Left ventricle myocardium inferior (tissue), 1 donor: Measurements from ENCODE around the gene MAML2. TPM values are rescaled to one million over a fixed set of nuclear protein-coding genes. Genes with fewer than 3 reads are reported as not detected.

Experiments used
- DNase-seq: peaks from one replicate; pipeline ENCODE4 v3.0.0-alpha.2; 2020
- H3K27ac ChIP-seq: fragments of 200-600 bp; replicated peaks from 2 replicates; pipeline ENCODE4 v1.8.0; 2021
- H3K27me3 ChIP-seq: fragments of 200-600 bp; 2 replicates; pipeline ENCODE4 v1.8.0; 2021; ENCODE audit warnings: low read depth
- H3K36me3 ChIP-seq: fragments of 200-600 bp; 2 replicates; pipeline ENCODE4 v1.8.0; 2021
- H3K4me1 ChIP-seq: fragments of 200-600 bp; 2 replicates; pipeline ENCODE4 v1.8.0; 2021
- H3K4me3 ChIP-seq: fragments of 200-600 bp; 2 replicates; pipeline ENCODE4 v1.8.0; 2021; ENCODE audit warnings: mild to moderate bottlenecking, moderate library complexity
- H3K9me3 ChIP-seq: fragments of 200-600 bp; replicated peaks from 2 replicates; pipeline ENCODE4 v1.8.0; 2021
- intact Hi-C: fragments of 100-400 bp; cut with micrococcal nuclease; formaldehyde crosslinking; loops from one replicate; pipeline ENCODE4 v1.11.0; 2022
- total RNA-seq: library from RNA; stranded (reverse); fragmentation: NEBNext Ultra II Directional; extraction: Animal tissue kit (Norgen Biotek cat#: 25700); gene quantifications from one replicate; pipeline ENCODE4 v1.2.1, GENCODE V29; 2021
- TF ChIP-seq, protein P1 (sequence below): fragments of 200-600 bp; IDR thresholded peaks from 2 replicates; pipeline ENCODE4 v1.8.0; 2021; ENCODE audit warnings: antibody characterized with exemption, mild to moderate bottlenecking, borderline replicate concordance
- donor health status: DM: no; HTN: yes; CAD: no; lungs with severe emphysema.

Gene MAML2
- total RNA-seq, 1 donor from 2014 or later: 4.5 TPM

DNA sequence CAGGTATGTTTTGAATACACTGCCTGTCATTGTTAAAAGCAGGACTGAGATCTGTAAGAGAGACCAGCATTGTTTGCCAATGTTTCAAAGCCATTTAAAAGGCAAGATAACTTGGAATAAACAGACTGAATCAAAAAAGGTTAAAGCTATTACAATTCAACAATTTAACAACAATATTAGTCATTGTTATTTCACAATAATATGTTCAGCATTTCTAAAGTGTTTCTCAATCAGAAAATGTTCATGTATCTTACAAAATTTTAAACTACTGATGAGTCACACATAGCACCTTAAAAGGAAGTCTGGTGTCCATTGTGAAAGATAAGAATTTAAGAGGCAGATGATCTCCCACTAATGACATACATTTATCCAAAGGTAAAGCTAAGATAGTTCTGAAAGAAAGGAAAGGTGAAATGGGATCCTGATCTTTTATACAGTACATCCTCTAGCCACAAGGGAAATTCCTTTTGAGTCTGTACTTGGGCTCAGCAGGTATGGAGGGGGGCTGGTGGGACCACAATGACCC is 79.7 kb downstream of the MAML2 start:
- no peaks in the 10 kb centered on the region for H3K9me3 ChIP-seq
- H3K36me3 ChIP-seq: no peaks in the 10 kb centered on the region
- intact Hi-C loops: no loop called here
- peaks cover 66% of the 10 kb centered on the region for H3K4me1 ChIP-seq
- DNase-seq: no peak
- H3K4me3 ChIP-seq: no peak overlapping the region
- peak overlapping the region; percentile 22 for H3K27ac ChIP-seq
- TF ChIP-seq, protein P1, sequence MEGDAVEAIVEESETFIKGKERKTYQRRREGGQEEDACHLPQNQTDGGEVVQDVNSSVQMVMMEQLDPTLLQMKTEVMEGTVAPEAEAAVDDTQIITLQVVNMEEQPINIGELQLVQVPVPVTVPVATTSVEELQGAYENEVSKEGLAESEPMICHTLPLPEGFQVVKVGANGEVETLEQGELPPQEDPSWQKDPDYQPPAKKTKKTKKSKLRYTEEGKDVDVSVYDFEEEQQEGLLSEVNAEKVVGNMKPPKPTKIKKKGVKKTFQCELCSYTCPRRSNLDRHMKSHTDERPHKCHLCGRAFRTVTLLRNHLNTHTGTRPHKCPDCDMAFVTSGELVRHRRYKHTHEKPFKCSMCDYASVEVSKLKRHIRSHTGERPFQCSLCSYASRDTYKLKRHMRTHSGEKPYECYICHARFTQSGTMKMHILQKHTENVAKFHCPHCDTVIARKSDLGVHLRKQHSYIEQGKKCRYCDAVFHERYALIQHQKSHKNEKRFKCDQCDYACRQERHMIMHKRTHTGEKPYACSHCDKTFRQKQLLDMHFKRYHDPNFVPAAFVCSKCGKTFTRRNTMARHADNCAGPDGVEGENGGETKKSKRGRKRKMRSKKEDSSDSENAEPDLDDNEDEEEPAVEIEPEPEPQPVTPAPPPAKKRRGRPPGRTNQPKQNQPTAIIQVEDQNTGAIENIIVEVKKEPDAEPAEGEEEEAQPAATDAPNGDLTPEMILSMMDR: no peak
- H3K27me3 ChIP-seq: no peaks in the 10 kb centered on the region

DNA sequence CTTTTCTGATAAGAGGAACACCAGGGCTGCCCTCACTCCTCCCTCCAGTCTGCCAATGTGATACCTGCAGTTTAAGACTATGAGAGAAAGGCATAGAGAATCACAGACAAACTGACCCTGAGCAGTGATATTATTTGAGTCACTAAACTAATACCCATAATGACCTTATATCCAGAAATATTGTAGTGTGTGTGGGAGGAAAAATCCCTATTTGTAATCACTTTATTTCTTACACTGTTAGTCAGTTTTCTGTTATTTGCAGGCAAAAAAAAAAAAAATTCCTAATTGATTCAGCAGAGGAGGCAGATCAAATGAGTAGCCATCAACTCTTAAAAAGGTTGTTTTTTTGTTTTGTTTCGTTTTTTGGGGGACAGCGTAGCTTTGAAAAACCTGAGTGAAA is 82.5 kb downstream of the MAML2 start:
- intact Hi-C loops: no loop called here
- no peaks in the 10 kb centered on the region for H3K27me3 ChIP-seq
- H3K4me3 ChIP-seq: no peak overlapping the region
- H3K27ac ChIP-seq: no peak overlapping the region
- peaks cover 77% of the 10 kb centered on the region for H3K4me1 ChIP-seq
- TF ChIP-seq, protein P1: no peak
- H3K9me3 ChIP-seq: no peaks in the 10 kb centered on the region
- no peak for DNase-seq
- no peaks in the 10 kb centered on the region for H3K36me3 ChIP-seq

DNA sequence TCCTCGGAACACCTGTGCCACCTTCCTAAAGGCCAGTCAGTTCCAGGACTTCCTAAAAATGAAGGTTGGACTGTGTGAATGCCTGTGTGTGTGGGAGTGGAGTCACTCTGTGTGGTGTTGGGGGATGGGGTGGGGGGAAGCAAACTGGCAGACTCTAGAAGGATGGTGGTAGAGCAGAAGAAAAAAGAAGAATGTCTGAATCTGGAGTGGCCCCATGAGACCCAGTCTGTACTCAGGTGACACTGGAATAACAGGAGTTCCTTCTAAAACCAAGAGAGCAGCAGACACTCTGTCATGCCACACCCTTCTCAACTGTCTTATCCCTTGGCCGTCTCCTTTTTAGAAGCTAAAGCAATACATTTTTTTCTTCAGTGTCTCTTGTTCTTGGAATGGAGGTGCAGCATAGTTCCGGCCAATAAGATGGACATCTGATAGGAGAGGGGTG is 82.9 kb downstream of the MAML2 start:
- H3K27ac ChIP-seq: no peak overlapping the region

DNA sequence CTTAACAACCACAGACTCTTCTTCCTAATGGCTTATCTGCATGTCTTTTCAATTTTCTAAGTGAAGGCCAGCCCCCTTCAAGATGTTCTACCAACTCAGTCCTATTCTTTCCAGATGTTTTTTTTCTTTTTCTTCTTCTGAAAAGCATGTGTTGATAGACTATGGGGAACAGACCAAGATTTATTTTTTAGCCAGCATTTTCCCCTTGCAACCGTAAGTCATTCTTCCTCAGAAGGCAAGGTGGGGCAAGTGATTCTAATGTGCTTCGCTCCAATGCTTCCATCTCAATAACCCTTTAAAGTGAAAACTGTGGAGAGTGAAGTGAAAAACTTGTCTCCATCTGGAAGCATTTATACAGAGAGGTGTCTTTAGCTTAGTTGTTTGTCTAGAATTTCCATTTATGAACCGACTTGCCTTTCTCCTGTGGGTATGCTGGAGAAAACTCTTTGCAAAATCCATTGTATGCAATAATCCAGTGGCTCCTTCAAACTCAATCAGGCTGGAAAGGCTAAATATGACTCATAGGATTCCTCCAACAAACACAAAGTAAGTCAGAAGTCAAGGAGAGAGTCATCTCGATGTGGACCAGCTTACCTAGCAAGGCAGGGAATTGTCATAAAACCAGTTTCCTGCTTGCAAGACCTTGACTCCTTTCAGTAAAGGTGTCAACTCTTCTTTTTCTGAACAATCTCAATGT is 83.7 kb downstream of the MAML2 start:
- Histone ChIP-seq H3K27me3 (no peaks in the 10 kb centered on the region), H3K36me3 (no peaks in the 10 kb centered on the region), H3K9me3 (no peaks in the 10 kb centered on the region), H3K4me1 (peaks cover 79% of the 10 kb centered on the region), H3K27ac (peak overlapping the region; percentile 75), H3K4me3 (no peak overlapping the region)
- DNase-seq: no peak
- TF ChIP-seq, protein P1: no peak
- intact Hi-C loops: no loop called here

More for the DNA sequence above, 82.9 kb downstream of the MAML2 start:
- intact Hi-C loops: no loop called here
- Histone ChIP-seq H3K4me1 (peaks cover 79% of the 10 kb centered on the region), H3K27me3 (no peaks in the 10 kb centered on the region), H3K9me3 (no peaks in the 10 kb centered on the region), H3K36me3 (no peaks in the 10 kb centered on the region), H3K4me3 (no peak overlapping the region)
- DNase-seq: no peak
- TF ChIP-seq, protein P1: no peak

DNA sequence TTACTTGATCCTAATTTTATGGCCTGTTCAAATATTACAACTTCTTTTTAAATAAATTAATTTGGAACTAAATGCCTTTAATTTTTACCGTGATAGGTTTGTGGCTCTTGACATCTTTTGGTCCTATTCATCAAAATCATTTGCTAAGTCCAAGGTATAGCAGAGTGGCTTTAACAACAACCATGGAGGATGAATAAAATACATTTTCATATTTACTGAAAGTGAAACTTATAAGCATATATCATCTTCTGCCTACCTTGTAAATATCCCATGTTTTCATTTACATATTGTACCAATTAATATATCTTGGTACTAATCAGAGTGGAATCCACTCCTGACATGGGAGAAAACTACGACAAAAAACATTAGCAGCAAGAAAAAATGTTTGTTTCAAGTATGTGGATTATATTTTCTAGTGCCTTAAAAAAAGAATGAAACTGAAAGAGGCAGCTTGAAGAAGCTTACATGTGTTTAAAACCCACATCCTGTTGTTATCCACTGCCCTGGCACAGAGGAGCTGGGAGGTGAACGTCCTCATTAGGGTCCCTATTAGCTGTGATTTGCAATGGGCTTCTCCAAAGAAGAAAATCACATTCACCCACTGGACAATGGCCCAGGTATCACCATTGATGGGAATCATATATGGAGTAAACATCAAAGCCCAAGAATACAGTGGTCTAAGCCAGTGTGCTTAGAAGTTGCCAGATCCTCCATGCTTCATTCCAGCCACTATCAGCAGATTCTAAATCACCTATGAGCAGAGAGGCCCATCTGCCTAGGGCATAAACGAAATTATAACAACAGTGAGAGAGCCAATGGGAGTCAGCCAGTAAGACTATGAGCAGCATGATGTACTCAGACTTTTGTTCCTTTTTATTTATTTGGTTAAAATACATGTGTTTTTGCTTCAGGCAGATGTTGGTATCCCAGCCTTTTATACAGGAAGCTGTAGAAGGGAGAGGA is 84.7 kb downstream of the MAML2 start:
- Histone ChIP-seq H3K27ac (peak overlapping the region; percentile 75), H3K9me3 (no peaks in the 10 kb centered on the region), H3K36me3 (no peaks in the 10 kb centered on the region), H3K4me3 (no peak overlapping the region), H3K4me1 (peaks cover 77% of the 10 kb centered on the region), H3K27me3 (no peaks in the 10 kb centered on the region)
- TF ChIP-seq, protein P1: no peak
- intact Hi-C loops: no loop called here
- DNase-seq: no peak
